ENCODE data around the gene TBX2.

TBX2 gene

DNA sequence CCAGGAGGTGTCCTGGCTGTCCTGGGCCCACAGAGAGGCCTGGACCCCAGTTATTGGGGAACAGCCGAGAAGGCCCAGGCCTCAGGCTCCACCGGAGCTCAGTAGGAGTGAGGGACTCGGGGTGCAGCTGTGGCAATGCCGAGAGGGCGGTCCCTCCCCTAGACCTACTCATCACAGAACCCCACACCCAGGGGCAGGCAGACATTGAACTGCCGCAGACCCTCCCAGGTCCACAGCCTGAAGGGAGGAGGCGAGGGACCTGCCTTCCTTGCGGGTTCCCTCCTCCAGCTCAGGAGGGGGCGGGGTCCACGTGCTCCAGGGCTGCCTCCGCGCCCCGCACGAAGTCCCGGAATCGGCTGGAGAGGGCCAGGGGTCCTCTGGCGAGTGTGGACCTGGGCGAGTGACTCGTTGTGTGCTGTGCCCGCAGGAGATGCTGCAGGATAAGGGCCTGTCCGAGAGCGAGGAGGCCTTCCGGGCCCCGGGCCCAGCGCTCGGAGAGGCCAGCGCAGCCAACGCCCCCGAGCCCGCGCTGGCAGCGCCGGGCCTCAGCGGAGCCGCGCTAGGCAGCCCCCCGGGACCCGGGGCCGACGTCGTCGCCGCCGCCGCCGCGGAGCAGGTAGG, 56.5 kb downstream of the TBX2 start:
- no peak for DNase-seq

DNA sequence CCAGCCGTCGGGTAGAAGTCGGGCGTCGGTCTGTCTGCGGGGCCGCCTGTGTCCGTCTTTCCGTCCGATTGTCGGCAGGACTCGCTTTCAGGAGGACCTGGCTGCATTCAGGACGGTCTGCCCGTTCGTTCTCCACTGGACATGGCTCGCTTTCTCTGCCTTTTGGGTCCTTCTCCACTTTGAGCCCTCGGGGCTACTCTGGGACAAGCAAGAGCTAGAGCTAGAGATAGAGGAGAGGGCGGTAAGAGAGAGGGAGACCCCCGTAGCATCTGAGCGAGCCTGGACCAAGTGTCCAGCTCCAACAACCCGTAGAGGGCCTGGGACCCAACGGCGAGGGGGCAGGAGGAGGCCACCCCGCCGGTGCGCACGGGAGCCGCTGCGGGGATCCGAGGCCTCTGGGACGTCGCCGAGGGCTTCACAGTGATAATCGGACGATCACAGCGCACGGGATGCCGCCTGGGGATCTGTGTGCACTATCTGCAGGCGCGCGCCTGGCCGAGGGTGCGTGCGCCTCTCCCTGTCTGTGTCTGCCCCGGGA, 57.1 kb downstream of the TBX2 start:
- no peak for DNase-seq

DNA sequence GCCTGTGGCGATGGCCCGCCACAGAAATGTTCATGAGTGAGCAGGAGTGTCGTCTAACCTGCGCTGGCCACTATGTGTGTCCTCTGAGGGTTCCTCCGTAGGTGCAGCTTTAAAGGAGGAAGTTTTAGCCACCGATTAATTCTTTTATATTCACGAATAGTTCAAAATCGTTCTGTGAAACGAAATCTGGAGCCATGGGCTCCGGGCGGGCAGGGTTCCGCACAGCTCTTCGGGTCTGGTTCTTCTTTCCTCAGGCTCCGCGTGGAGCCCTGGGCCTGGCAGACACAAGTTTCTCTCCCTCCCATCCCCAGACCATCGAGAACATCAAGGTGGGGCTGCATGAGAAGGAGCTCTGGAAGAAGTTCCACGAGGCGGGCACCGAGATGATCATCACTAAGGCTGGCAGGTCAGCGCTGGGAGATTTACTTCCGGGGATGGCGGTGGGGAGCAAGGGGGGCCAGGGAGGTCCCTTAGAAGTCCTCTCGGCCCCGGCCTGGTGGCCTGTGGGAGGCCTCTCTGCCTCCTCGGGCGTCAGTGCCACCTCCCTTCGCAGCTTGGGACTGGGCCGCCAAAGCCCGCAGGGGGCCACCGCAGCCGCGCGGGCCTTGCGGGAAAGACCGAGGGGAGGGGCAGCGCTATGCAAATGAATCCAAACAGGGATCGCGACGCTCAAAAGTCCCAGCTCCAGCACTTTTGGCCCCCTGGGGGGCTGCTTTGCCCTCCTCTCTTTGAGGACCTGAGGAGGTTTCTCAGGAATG, 57.8 kb downstream of the TBX2 start:
- no peak for DNase-seq

DNA sequence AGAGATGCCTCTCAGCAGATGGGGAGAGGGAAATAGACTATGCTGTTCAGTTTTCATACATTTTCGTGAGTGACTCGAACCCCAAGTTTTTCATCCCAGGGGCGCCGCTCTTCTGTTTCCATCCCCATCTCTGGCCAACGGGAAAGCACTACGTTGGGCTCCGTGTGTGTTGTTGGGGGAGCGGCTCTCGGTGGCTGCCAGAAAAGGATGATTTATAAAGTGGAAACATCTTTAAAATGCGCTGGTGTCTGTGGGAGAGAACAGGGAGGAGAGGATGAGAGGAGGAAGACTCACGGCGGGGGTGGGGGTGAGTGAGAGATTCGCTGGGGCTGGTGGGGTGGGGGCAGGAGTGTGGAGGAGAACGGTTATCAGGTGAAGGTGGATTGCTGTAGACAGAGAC, 58.4 kb downstream of the TBX2 start:
- DNase-seq = no peak

DNA sequence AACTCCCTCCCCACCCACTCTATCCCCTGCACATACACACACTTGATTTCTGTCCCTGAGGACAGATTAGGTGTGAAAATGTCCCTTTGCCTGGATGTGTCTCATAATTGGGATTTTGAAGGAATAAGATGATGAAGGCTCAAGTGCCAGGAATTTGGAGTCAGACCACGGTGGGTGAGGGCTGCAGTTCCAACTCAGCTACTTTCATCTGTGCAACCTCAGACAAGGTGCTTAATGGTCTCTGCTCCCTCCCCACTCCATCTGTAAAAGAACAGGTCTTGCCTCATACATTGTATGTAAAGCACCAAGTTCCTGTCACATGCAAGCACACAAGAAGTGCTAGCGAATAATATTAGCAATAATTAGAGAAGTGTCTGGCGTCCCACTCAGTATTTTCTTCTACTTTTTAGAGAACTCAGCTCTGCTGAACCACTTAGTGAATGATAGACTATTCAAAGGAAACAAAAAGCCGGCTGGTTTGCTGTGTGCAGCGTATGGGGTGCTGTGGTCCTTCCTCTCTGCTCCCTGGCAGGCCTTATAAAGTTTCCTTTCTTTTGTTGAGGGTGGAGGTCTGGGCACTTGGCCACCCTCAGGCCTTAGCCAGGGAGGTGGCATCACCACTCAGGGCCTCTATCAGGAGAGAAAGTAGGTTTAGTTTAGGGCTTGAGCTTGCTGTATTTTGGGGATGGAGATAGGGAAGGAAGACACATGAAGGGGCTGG, 58.9 kb downstream of the TBX2 start:
- no peak for DNase-seq

All from NCI-H187 (cell line).